Ovary (tissue), 3 donors: ENCODE data around the gene ECSIT.

Source experiments
- POLR2A ChIP-seq: fragments of 450-650 bp; IDR thresholded peaks from one replicate; pipeline ENCODE4 v1.6.1; 2017; ENCODE audit warnings: antibody characterized with exemption, mild to moderate bottlenecking, moderate library complexity
- TF ChIP-seq, protein P1 (sequence below), 3 donors: fragments of 450-650 bp in 2 of 3; fragments of 200-600 bp in 1 of 3; IDR thresholded peaks; one replicate each; pipeline versions ENCODE4 v1.5.1 to v1.8.0; 2016 to 2022; ENCODE audit warnings: antibody characterized with exemption in 3 of 3, mild to moderate bottlenecking in 1 of 3
- donor health status: DM: no; HTN: no; CAD: no.

- TF ChIP-seq, protein P1, sequence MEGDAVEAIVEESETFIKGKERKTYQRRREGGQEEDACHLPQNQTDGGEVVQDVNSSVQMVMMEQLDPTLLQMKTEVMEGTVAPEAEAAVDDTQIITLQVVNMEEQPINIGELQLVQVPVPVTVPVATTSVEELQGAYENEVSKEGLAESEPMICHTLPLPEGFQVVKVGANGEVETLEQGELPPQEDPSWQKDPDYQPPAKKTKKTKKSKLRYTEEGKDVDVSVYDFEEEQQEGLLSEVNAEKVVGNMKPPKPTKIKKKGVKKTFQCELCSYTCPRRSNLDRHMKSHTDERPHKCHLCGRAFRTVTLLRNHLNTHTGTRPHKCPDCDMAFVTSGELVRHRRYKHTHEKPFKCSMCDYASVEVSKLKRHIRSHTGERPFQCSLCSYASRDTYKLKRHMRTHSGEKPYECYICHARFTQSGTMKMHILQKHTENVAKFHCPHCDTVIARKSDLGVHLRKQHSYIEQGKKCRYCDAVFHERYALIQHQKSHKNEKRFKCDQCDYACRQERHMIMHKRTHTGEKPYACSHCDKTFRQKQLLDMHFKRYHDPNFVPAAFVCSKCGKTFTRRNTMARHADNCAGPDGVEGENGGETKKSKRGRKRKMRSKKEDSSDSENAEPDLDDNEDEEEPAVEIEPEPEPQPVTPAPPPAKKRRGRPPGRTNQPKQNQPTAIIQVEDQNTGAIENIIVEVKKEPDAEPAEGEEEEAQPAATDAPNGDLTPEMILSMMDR (IDR thresholded peaks at IDR 0.05) = no peak
- no peak for TF ChIP-seq POLR2A
Measured at GRCh38 chr19:11554160-11554559, 25.2 kb upstream of the ECSIT start.
